Duodenal mucosa (tissue), 2 donors: ENCODE results near the gene ZNF28.
"Not testable (repeated sequence)": the region's sequence is repeated elsewhere in the genome, so short reads cannot be mapped to it uniquely, and the experiment has no call there.

ENCODE experiments used
- H3K27ac ChIP-seq: one replicate; pipeline ENCODE4 v1.7.0; 2013; ENCODE audit warnings: low read depth, low read length
- H3K27me3 ChIP-seq, 2 donors: one replicate each; pipeline ENCODE4 v1.7.0; 2013; ENCODE audit warnings: low read length in 2 of 2, control low read depth in 1 of 2; ENCODE audit not compliant: insufficient read depth in 2 of 2, control insufficient read depth in 1 of 2
- H3K36me3 ChIP-seq, 2 donors: one replicate each; pipeline ENCODE4 v1.7.0; 2013; ENCODE audit warnings: low read length in 2 of 2, control low read depth in 1 of 2; ENCODE audit not compliant: insufficient read depth in 2 of 2, control insufficient read depth in 1 of 2
- H3K4me1 ChIP-seq, 2 donors: one replicate each; pipeline ENCODE4 v1.7.0; 2013; ENCODE audit warnings: low read length in 2 of 2, control low read depth in 1 of 2; ENCODE audit not compliant: insufficient read depth in 2 of 2, control insufficient read depth in 1 of 2
- H3K4me3 ChIP-seq, 2 donors: one replicate each; pipeline ENCODE4 v1.7.0; 2013; ENCODE audit warnings: low read length in 2 of 2, low read depth in 1 of 2
- H3K9ac ChIP-seq, 2 donors: one replicate each; pipeline ENCODE4 v1.7.0; 2013; ENCODE audit warnings: low read length in 2 of 2, low read depth in 1 of 2
- H3K9me3 ChIP-seq, 2 donors: one replicate each; pipeline ENCODE4 v1.7.0; 2013; ENCODE audit warnings: low read length in 2 of 2, control low read depth in 1 of 2; ENCODE audit not compliant: control insufficient read depth in 1 of 2

ZNF28 gene

GRCh38 chr19:52821204-52821960 is at the start of gene ZNF28:
Gene ZNF28 (minus strand): TSS chr19:52821633. CDS start chr19:52817958, 3,675 bp downstream.
- H3K27me3 ChIP-seq, H3K27ac ChIP-seq, H3K9me3 ChIP-seq, H3K4me1 ChIP-seq: not testable (repeated sequence)
- peak within 1 kb of the TSS; percentile 62 to 82 for H3K4me3 ChIP-seq
- peaks cover 7 to 11% of the 10 kb centered on the region in 2 donors for H3K36me3 ChIP-seq
- peak within 1 kb of the TSS; percentile 57 to 59 for H3K9ac ChIP-seq

GRCh38 chr19:52868031-52868430 is 46.6 kb upstream of the ZNF28 start:
- H3K9me3 ChIP-seq, H3K27me3 ChIP-seq, H3K4me1 ChIP-seq, H3K9ac ChIP-seq, H3K4me3 ChIP-seq, H3K27ac ChIP-seq, H3K36me3 ChIP-seq: not testable (repeated sequence)

- not testable (repeated sequence) for H3K27me3 ChIP-seq, H3K9me3 ChIP-seq, H3K27ac ChIP-seq, H3K4me1 ChIP-seq
- Histone ChIP-seq H3K4me3 (peak within 1 kb of the TSS; percentile 89 to 92), H3K9ac (peak within 1 kb of the TSS; percentile 64 to 73), H3K36me3 (peaks cover 9 to 13% of the 10 kb centered on the region in 2 donors)
Measured at GRCh38 chr19:52857378-52858191, 36.2 kb upstream of the ZNF28 start, which contains the start of gene ZNF468. Gene ZNF468 (minus strand): TSS chr19:52857619. CDS start chr19:52854272, 3,347 bp downstream.

GRCh38 chr19:52856540-52857377 is 35.3 kb upstream of the ZNF28 start:
- H3K9me3 ChIP-seq, H3K27ac ChIP-seq, H3K27me3 ChIP-seq, H3K4me1 ChIP-seq: not testable (repeated sequence)
- peak overlapping the region; percentile 64 to 73 for H3K9ac ChIP-seq
- H3K36me3 ChIP-seq, result peaks cover 9 to 21% of the 10 kb centered on the region in 2 donors
- peak overlapping the region; percentile 89 to 92 for H3K4me3 ChIP-seq

GRCh38 chr19:52847352-52847751 is 25.9 kb upstream of the ZNF28 start:
- not testable (repeated sequence) for H3K9ac ChIP-seq, H3K27me3 ChIP-seq, H3K27ac ChIP-seq, H3K4me1 ChIP-seq, H3K4me3 ChIP-seq
- H3K9me3 ChIP-seq, result peaks cover 29 to 40% of the 10 kb centered on the region in 2 donors
- peaks cover 28 to 91% of the 10 kb centered on the region in 2 donors for H3K36me3 ChIP-seq

GRCh38 chr19:52840825-52841465 is 19.5 kb upstream of the ZNF28 start:
- H3K27me3 ChIP-seq, H3K9ac ChIP-seq, H3K27ac ChIP-seq, H3K4me1 ChIP-seq: not testable (repeated sequence)
- H3K4me3 ChIP-seq, result peak overlapping the region in 1 of 2 donors; percentile 16
- H3K9me3 ChIP-seq, result peaks cover 74 to 85% of the 10 kb centered on the region in 2 donors
- H3K36me3 ChIP-seq, result peaks cover 35 to 76% of the 10 kb centered on the region in 2 donors

- not testable (repeated sequence) for H3K36me3 ChIP-seq, H3K27ac ChIP-seq, H3K27me3 ChIP-seq, H3K9ac ChIP-seq, H3K4me1 ChIP-seq, H3K4me3 ChIP-seq
- peaks cover 43 to 58% of the 10 kb centered on the region in 2 donors for H3K9me3 ChIP-seq
Measured at GRCh38 chr19:52834289-52834688, 12.9 kb upstream of the ZNF28 start.

GRCh38 chr19:52833541-52833940 is 12.1 kb upstream of the ZNF28 start:
- peaks cover 36 to 50% of the 10 kb centered on the region in 2 donors for H3K9me3 ChIP-seq
- H3K27ac ChIP-seq, H3K4me1 ChIP-seq, H3K36me3 ChIP-seq, H3K9ac ChIP-seq, H3K4me3 ChIP-seq, H3K27me3 ChIP-seq: not testable (repeated sequence)

GRCh38 chr19:52829866-52830265 is 8.4 kb upstream of the ZNF28 start:
- not testable (repeated sequence) for H3K4me1 ChIP-seq, H3K27ac ChIP-seq, H3K36me3 ChIP-seq, H3K27me3 ChIP-seq, H3K4me3 ChIP-seq, H3K9ac ChIP-seq
- peaks cover 19 to 27% of the 10 kb centered on the region in 2 donors for H3K9me3 ChIP-seq
